HUDEP-2 (cell line): ENCODE measurements around the gene ARPP19.
A peak's percentile ranks its signal among the peaks of the same experiment; 100 is the strongest.
"Not testable (repeated sequence)": the region's sequence is repeated elsewhere in the genome, so short reads cannot be mapped to it uniquely, and the experiment has no call there.

Source experiments
- DNase-seq, 76 experiments: peaks; one replicate each; lab custom pipeline; 2025; ENCODE audit not compliant: unreplicated experiment in 76 of 76; lab: John Stamatoyannopoulos, UW

Gene ARPP19, protein sequence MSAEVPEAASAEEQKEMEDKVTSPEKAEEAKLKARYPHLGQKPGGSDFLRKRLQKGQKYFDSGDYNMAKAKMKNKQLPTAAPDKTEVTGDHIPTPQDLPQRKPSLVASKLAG

DNA sequence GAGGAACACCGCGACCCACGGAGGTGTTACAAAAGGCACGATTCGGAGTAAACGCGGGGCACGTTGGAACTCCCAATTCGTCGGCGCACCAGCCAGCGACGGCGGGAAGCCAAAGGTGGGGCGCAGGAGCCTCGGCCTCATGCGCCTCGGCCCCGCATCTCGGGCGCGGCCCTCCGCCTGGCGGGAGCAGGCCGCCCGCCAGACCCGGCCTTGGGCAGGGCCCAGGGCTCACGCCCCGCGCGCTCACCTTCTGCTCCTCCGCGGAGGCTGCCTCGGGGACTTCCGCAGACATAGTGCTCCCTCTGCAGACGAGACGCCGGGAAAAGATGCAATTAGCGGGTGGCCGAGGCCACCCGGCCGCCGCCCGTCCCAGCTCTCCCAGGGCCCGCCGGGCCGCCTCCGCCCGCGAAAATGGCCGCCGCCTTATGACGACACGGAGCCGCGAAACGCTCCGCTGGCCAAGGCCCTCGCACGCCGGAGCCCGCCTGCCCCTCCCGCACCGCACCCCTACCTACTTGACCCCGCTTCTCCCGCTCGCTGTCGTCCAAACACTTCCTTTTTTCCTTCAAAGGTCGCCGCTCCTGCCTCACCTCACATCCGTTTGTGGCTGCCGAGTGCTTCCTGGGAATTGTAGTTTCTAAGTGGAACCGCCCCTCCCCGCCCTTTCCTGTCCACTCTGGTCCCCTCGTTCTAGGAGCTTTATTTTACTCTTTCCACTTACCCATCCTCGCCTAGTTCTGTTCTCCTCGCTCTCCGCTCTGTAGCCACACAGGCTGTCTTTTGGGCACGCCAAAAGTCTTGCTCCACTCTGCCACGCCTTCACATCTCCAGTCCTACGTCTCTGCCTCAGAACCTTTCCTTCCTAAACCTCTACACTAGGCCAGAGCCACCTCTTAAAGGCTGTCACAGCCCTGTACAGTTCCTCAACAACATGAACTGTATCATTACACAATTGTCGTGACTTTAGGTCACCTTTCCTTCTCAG lies at the start of gene ARPP19:
Gene ARPP19 (minus strand): TSS at position 430 of the 985 bp plus-strand sequence. CDS start 138 bp downstream, at position 292.
- peak in 75 of 76 experiments; percentile 16 to 90 (median 80) for DNase-seq

DNA sequence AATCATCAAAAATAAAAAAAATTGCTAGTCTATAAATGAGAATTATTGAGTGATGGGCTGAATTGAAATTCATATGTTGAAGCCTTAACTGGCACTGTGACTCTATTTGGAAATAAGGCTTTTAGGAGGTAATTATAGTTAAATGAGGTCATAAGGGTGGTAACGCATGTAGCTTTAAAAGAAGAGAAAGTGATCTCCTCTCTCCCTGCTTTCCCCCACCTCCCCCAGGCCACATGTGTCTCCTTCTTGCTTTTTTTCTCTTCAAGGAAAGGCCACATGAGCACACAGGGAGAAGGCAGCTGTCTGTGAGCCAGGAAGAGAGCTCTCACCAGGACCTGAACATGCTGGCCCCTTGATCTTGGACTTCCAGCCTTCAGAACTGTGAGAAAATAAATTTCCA lies 48.2 kb upstream of the ARPP19 start:
- no peak for DNase-seq

DNA sequence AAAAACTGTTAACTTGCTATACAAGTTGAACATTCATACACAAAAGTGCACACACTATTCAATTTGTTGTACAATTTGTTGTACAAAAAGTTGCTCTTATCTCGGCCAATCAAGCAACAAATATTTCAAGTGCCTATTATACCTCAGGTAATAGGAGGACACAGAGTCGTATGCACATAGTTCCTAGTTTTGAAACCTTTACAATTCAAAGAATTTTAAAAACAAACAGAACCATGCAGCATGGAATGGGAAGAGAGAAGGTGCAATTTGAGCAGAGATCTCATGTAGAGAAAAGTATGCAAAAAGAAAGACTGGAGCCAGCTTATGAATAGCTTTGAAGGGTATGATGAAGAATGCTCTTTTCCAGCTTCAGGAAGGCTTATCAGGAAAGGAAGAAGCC lies 46.5 kb upstream of the ARPP19 start:
- DNase-seq, result no peak

DNA sequence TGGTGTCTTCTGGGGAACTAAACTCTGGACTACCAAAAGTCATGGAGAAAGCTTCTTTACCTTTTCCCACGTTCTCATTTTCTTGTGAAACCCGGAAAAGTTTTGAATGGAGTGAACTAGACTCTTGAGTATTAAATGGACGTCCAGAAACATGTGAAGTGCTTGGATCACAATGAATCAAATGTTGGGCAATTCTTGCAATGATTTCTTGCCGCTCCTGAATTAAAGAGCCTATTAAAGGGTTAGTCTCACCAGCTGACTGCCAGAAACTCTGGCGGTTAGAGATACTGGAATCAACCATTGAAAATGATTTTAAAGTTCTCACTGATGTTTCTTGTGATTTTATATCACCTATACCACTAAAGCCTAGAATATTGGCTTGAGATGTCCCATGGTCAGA lies 40.8 kb upstream of the ARPP19 start:
- DNase-seq, result no peak

DNA sequence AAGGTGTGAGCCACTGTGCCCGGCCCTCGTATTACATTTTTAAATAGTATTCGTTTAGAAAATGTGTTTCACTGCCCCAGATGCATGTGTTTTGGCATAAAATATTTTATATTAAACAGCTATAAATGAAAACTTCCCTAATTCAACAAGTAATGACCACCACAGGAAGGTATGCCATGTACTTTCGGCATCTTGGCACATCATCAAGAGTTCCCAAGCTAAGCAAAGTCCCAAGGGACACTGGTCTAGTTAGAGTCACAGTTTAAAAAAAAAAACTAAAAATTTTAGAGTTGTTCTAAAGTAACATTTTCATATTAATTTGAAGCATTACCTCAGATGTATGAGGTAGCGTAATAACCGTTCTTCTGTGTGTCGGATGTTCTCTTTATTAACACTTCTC lies 15.6 kb upstream of the ARPP19 start:
- DNase-seq, result no peak

DNA sequence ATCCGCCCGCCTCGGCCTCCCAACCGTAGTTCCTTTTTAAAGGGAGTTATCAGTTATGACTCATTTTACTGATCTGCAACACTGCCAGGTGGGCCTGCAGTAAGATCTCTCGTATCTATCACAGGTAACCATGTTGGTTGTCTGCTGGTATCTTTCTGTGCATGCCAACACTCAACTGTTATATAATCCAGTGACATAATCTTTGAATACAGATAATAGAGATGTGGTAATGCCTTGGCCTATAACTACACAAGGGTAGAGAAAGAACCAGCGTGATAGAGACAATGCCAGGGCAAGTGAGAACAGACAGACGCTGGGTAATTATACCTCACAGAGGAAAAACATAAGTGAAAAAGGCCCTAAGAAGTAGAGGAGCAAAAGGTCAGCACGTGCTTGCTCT lies 11.0 kb upstream of the ARPP19 start:
- DNase-seq, result no peak

DNA sequence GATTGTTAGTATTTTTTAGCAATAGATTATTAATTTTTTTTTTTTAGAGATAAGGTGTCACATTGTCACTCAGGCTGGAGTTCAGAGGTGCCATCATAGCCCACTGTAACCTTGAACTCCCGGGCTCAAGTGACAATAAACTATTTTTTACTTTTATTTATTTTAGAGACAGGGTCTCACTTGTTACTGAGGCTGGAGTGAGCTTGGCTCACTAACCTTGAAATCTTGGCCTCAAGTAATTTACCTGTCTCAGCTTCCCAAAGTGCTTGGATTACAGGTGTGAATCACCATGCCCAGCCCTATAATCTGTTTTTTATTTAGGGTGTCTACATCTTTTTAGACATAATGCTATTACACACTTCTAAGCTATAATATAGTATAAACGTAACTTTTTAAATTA lies 7.9 kb upstream of the ARPP19 start:
- DNase-seq, result no peak

DNA sequence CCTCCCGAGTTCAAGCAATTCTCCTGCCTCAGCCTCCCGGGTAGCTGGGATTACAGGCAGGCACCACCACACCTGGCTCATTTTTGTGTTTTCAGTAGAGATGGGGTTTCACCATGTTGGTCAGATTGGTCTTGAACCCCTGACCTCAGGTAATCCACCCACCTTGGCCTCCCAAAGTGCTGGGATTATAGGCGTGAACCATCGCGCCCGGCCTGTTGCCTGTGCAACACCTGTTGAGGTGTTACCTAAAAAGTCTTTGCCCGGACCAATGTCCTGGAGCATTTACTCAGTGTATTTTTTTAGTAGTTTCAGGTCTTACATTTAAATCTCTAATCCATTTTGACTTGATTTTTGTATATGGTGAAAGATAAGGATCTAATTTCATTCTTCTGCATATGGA lies 6.7 kb upstream of the ARPP19 start:
- DNase-seq, result not testable (repeated sequence)

DNA sequence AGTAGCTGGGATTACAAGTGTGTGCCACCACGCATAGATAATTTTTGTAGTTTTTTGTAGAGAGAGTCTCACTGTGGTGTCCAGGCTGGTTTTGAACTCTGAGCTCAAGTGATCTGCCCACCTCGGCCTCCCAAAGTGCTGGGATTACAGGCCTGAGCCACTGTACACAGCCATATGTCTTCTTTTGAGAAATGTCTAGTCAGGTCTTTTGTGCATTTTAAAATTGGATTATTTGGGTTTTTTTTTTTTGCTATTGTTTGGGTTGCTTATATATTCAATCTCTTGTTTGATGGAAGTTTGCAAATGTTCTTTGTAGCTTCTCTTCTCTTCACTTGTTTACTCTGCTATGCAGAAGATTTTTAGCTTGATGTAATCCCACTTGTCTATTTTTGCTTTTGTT lies 6.2 kb upstream of the ARPP19 start:
- no peak for DNase-seq

DNA sequence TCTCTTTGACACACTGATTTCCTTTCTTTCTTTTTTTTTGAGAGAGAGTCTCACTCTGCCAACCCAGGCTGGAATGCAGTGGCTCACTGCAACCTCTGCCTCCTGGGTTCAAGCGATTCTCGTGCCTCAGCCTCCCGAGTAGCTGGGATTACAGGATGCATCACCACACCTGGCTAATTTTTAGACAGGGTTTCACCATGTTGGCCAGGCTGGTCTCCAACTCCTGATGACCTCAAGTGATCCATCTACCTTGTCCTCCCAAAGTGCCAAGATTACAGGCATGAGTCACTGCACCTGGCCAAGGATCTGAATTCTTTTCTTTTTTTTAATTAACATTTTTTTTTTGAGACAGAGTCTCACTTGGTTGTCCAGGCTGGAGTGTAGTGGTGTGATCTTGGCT lies 5.8 kb upstream of the ARPP19 start:
- not testable (repeated sequence) for DNase-seq

DNA sequence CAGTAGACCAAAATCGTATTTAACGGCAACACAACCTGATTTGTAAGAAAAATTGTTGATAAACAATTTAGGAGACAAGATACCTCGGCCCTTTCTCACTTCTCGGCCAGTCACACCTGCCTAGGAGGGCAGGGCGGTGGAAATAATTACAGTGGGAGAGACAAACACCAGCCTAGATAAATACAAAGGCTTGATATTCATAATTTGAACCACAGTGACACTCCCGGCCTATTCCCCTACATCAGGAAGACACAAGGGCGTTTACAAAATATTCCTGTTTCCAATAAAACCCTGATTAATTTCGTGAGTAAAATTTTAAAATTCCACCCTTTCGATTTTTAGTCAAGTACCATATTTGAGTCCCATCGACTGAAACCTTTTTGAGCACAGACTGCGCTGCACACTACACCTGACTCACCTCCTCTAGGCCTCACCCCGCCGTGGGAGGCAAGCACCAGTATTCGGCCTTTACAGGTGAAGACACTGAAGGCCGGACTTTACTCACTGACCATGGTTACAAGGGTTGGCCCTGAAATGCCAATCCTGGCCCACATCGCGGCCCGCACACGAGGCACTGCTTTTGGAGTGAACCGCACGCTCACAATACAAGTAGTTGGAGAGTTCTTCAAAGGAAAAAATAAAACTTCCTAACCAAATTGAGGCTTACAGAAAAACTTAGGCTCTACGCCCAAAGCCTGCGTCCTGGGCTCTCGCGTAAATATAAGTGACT lies 794 bp downstream of the ARPP19 start:
- peak in 11 of 76 experiments; percentile 3 to 56 (median 17) for DNase-seq

DNA sequence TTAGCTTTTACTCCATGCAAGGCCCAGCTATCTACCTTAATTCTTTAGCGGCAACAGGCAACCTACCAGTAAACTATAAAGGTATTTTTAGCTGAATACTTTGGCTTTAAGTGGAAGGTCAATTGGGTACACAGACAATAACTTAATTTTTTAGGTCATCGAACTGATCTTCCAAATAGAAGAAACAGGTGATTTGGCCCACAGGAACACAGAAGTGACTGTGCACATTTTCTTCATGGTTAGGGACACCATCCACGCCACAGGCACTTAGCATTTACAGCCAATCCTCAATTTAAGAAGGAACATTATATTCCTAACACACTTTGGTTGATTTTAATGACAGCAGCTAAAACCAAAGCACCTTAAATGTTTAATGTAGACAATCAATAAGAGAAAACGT lies 1.9 kb downstream of the ARPP19 start:
- peak in 4 of 76 experiments; percentile 11 to 25 (median 16) for DNase-seq

DNA sequence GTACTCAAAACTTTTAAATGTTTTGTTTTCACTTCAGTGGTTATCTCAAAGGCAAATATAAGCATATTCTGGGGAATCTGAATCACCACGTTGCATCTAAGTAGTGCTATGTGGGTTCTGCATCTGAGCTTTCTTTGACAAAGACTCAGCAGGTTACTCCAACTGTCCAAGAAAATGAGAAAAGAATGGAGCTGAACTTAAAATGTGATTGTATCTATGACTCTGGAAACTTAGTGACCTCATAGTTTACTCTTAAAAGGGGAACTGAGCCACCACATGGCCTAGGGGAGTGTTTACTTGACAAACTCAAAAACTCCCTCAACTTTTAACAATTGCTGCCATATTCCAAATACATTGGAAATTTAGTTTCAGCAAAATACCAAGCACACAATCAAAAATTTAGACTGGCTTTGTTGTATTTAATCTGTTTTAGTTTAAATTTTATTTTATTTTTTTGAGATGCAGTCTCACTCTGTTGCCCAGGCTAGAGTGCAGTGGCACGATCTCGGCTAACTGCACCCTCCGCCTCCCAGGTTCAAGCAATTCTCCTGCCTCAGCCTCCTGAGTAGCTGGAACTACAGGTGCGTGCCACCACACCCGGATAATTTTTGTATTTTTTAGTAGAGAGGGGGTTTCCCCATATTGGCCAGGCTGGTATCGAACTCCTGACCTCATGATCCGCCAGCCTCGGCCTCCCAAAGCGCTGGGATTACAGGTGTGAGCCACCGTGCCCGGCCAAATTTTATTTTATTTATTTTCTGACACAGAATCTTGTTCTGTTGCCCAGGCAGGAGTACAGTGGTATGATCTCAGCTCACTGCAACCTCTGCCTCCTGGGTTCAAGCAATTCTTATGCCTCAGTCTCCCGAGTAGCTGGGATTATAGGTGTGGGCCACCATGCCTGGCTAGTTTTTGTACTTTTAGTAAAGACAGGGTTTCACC lies 3.1 kb downstream of the ARPP19 start:
- DNase-seq, result peak in 7 of 76 experiments; percentile 3 to 20 (median 13)

DNA sequence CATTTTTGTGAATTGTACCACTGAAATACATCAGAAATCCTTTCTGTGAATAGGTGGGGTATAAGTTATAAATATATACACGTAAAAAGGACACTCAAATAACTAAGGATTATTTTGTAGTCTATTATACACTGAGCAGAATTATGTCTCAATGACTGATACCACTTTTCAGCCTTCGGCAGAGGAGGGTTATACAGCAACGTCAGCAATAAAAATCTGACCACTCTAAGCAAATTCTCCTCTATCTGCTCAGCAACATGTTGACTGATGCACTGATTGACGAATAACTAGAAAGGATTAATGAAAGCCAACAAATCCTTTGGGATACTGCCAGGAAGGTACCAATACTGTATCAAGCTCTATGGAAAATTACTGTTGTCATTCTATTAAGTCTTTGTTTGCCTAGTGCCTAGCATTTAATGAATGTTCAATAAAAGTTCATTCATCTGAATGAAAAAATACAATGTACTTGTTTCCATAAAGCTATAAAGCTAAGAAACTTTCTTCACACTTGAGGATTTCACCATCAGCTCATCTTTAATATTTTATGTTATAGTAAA lies 5.2 kb downstream of the ARPP19 start:
- DNase-seq, result no peak

DNA sequence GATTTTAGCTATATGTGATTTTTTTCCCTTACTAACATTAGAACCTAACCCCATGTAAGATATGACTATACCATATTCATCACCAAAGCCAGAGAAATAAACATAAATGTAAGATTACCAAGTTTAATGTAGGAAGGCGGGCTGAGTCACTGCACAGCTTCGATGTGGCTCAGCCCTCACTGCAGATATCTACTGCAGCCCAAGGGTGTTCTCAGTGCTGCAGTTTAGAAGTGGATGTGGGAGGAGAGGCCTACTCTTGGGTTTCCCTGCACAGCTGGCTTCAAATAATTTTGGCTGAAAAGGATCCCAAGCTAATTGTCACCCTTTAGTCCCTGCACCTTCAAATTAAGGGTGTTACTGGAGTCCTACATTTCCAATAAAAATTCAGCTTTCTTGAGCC lies 9.3 kb downstream of the ARPP19 start:
- peak in 9 of 76 experiments; percentile 4 to 34 (median 13) for DNase-seq

DNA sequence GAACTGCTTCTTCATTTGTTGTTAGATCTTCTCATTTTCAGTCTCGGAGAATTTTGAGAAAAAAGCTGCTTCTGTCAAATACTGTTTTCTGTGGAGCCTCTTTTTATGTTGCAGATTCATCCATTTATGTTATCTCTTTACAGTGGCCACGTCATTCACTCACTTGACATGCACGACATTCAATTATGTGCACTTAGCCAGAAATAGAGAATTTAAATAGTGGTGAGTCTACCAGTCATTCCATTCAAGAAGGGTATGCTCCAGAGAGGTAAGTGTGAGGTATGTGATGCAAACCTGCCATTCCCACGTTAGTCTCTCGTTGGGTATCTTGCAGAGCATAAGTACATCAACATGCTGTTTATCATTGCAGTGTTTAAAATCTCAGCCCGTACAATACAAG lies 9.8 kb downstream of the ARPP19 start:
- DNase-seq, result no peak

DNA sequence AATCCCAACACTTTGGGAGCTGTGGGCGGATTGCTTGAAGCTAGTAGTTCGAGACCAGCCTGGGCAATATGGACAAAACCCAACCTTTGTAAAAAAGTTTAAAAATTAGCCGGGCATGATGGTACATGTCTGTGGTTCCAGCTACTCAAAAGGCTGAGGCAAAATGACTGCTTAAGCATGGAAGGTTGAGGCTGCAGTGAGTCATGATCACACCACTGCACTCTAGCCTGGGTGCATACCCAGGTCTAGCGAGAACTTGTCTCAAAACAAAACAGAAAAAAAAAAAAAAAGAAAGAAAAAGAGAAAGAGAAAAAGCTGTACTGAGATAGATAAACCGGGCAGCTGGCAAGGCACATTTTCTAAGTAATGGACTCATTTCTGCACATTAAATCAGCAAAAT lies 10.6 kb downstream of the ARPP19 start:
- peak in 16 of 76 experiments; percentile 2 to 56 (median 13) for DNase-seq

DNA sequence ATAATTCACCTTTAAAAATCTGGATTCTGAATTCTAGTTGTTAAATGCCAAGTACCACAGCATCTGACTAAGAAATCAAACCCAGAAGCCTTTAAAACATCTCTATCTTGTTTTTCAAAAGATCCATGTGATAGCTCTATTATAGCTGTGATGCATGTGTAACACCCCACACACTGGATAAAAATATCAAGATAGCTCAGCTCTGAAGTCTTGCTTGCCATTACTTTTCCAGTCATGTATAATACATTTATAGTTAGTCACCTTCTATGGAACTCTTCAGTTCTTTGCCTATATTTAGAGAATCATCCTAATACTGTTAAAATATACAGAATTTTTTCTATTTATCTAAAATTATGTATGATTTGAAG lies 11.6 kb downstream of the ARPP19 start:
- no peak for DNase-seq

DNA sequence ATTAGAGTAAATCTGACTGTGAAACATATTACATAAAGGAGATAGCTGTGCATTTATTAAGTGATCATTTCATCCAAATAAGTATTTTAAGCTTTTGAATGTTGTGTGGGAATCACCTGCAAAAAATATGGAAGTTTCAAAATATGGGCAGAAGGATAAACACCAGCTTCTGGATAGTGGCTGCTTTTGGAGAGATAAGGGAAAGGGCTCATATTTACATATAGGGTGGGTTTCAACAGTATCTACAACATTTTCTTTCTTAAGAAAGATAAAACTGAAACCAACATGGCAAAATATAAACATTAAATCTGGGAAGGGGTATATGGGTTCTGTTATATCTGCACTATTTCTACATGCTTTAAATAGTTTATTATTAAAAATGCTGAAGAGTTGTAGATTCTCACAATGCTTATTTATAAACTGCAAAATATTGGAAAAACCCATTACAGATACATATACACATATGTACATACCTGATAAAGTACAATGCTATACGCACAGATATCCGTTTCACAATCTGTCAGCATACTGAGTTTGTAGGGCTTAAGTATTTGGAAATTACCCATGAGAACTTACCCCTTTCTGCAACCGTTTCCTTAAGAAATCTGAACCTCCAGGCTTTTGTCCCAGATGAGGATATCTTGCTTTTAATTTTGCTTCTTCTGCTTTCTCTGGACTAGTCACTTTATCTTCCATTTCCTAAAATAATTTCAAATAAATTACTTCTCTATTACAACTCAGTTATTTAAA lies 12.1 kb downstream of the ARPP19 start:
- no peak for DNase-seq
